ENCODE results near the gene ABCB9. TPM values are rescaled to one million over a fixed set of nuclear protein-coding genes. Genes with fewer than 3 reads are reported as not detected.

The ABCB9 gene
- total and polyA plus RNA-seq, 2 donors (not counting 1 experiment from before 2014, with no cell fraction given) = 2.1 to 3.7 TPM

GRCh38 chr12:122951406-122951805, 14.9 kb downstream of the ABCB9 start:
- POLR2A ChIA-PET = interaction anchor here (1.0 kb wide), 1 partner anchor 53 kb away, joined by 3 read pairs; no protein-coding TSS in a partner anchor
- Histone ChIP-seq H3K4me1 (ENCODE audit: control insufficient read depth in 2 of 2, insufficient read depth in 2 of 2, low read length in 2 of 2) (peaks cover 18 to 25% of the 10 kb centered on the region in 2 donors), H3K9ac (ENCODE audit: low read length) (no peak overlapping the region), H3K4me3 (ENCODE audit: control extremely low read depth in 1 of 5, extremely low read depth in 1 of 5, insufficient read depth in 1 of 5, low read depth in 2 of 5, low read length in 4 of 5) (no peak overlapping the region), H4K20me1 (ENCODE audit: control insufficient read depth, insufficient read depth, low read length, poor library complexity, severe bottlenecking) (no peaks in the 10 kb centered on the region), H3K9me3 (ENCODE audit: control extremely low read depth in 1 of 3, control insufficient read depth in 2 of 3, insufficient read depth in 1 of 3, low read length in 2 of 3) (peaks cover 0 to 3% (median 0%) of the 10 kb centered on the region in 3 donors), H3K27ac (ENCODE audit: low read length in 2 of 2) (no peak overlapping the region), H2AFZ (ENCODE audit: insufficient read depth, low read depth, low read length, poor library complexity, severe bottlenecking) (no peak overlapping the region), H3K36me3 (replicated peaks in 1 of 2; ENCODE audit: control extremely low read depth in 1 of 2, control insufficient read depth in 1 of 2, extremely low read depth in 1 of 2, insufficient read depth in 2 of 2, low read length in 1 of 2) (no peaks in the 10 kb centered on the region), H3K4me2 (replicated peaks; ENCODE audit: low read depth, low read length, poor library complexity, severe bottlenecking) (no peak overlapping the region), H3K27me3 (replicated peaks in 1 of 4; ENCODE audit: control extremely low read depth in 1 of 4, control insufficient read depth in 3 of 4, insufficient read depth in 4 of 4, low read length in 3 of 4) (no peaks in the 10 kb centered on the region), H3K79me2 (ENCODE audit: control insufficient read depth, insufficient read depth, low read length) (peaks cover 12% of the 10 kb centered on the region)
- H3K27me3 Mint-ChIP-seq = no peaks in the 10 kb centered on the region
- WGBS (ENCODE audit: insufficient coverage) = 96% methylated on average over 9 of the region's 9 CpGs
- CTCF ChIA-PET = interaction anchor here (0.9 to 16.2 kb wide), 7 partner anchors 55 to 159 kb away, joined by 3 to 388 read pairs (median 29); partner anchors contain the start of gene VPS37B
- TF ChIP-seq CTCF (IDR thresholded peaks at IDR 0.05) (no peak), EZH2 (IDR thresholded peaks at IDR 0.05; ENCODE audit: borderline replicate concordance, insufficient read depth, low read depth, low read length, poor library complexity, severe bottlenecking) (no peak)
- no peak for DNase-seq
- no peak overlapping the region for H3K4me3 Mint-ChIP-seq
- ATAC-seq (ENCODE audit: low read depth) = no peak
- no peaks in the 10 kb centered on the region for H3K9me3 Mint-ChIP-seq (ENCODE audit: insufficient read depth)
- H3K27ac Mint-ChIP-seq = no peak overlapping the region
- H3K4me1 Mint-ChIP-seq = peaks cover 29% of the 10 kb centered on the region
- intact Hi-C loops (cut with micrococcal nuclease) = no loop called here

- Histone ChIP-seq H3K27me3 (replicated peaks in 1 of 4; ENCODE audit: control extremely low read depth in 1 of 4, control insufficient read depth in 3 of 4, insufficient read depth in 4 of 4, low read length in 3 of 4) (no peaks in the 10 kb centered on the region), H3K4me3 (ENCODE audit: control extremely low read depth in 1 of 5, extremely low read depth in 1 of 5, insufficient read depth in 1 of 5, low read depth in 2 of 5, low read length in 4 of 5) (no peak overlapping the region), H3K36me3 (replicated peaks in 1 of 2; ENCODE audit: control extremely low read depth in 1 of 2, control insufficient read depth in 1 of 2, extremely low read depth in 1 of 2, insufficient read depth in 2 of 2, low read length in 1 of 2) (no peaks in the 10 kb centered on the region), H3K9me3 (ENCODE audit: control extremely low read depth in 1 of 3, control insufficient read depth in 2 of 3, insufficient read depth in 1 of 3, low read length in 2 of 3) (peaks cover 0 to 3% (median 0%) of the 10 kb centered on the region in 3 donors), H3K9ac (ENCODE audit: low read length) (no peak overlapping the region), H3K27ac (ENCODE audit: low read length in 2 of 2) (no peak overlapping the region), H3K79me2 (ENCODE audit: control insufficient read depth, insufficient read depth, low read length) (peaks cover 12% of the 10 kb centered on the region), H3K4me2 (replicated peaks; ENCODE audit: low read depth, low read length, poor library complexity, severe bottlenecking) (no peak overlapping the region), H2AFZ (ENCODE audit: insufficient read depth, low read depth, low read length, poor library complexity, severe bottlenecking) (no peak overlapping the region), H3K4me1 (ENCODE audit: control insufficient read depth in 2 of 2, insufficient read depth in 2 of 2, low read length in 2 of 2) (peaks cover 18 to 26% of the 10 kb centered on the region in 2 donors), H4K20me1 (ENCODE audit: control insufficient read depth, insufficient read depth, low read length, poor library complexity, severe bottlenecking) (no peaks in the 10 kb centered on the region)
- intact Hi-C loops (cut with micrococcal nuclease) = no loop called here
- Mint-ChIP-seq H3K27me3 (no peaks in the 10 kb centered on the region), H3K4me3 (no peak overlapping the region), H3K4me1 (peaks cover 35% of the 10 kb centered on the region), H3K9me3 (ENCODE audit: insufficient read depth) (no peaks in the 10 kb centered on the region), H3K27ac (no peak overlapping the region)
- DNase-seq (no peak), ATAC-seq (ENCODE audit: low read depth) (no peak)
- 97% methylated on average over 26 of the region's 27 CpGs for WGBS (ENCODE audit: insufficient coverage)
- TF ChIP-seq CTCF (IDR thresholded peaks at IDR 0.05) (no peak), EZH2 (IDR thresholded peaks at IDR 0.05; ENCODE audit: borderline replicate concordance, insufficient read depth, low read depth, low read length, poor library complexity, severe bottlenecking) (no peak)
- POLR2A ChIA-PET = interaction anchor here (0.7 to 1.0 kb wide), 2 partner anchors 51 to 434 kb away, joined by 3 to 6 read pairs; no protein-coding TSS in a partner anchor
- CTCF ChIA-PET = interaction anchor here (0.7 to 16.2 kb wide), 6 partner anchors 52 to 176 kb away, joined by 3 to 388 read pairs (median 50); no protein-coding TSS in a partner anchor
These were observed 16.2 kb downstream of the ABCB9 start for GRCh38 chr12:122949816-122950675.

Measured in B cell (primary cell).